HepG2 (cell line): Measurements from ENCODE around the gene GPR37L1. TPM values are rescaled to one million over a fixed set of nuclear protein-coding genes. Genes with fewer than 3 reads are reported as not detected.

Experiments
- ATF5 ChIP-seq: sonication (generic); formaldehyde crosslinking; IDR thresholded peaks from 2 replicates; pipeline ENCODE4 v1.4.0; 2020; ENCODE audit warnings: mild to moderate bottlenecking, low read depth, missing genetic modification reagents
- CSRNP2 ChIP-seq: sonication (generic); formaldehyde crosslinking; conservative IDR thresholded peaks from 2 replicates; pipeline ENCODE4 v1.8.0; 2022; ENCODE audit warnings: low read depth, missing genetic modification reagents
- EP300 ChIP-seq, 3 experiments: sonication (generic) in 1 of 3; formaldehyde crosslinking in 1 of 3; IDR thresholded peaks; 2 replicates each; pipeline versions ENCODE4 v1.5.1 to v1.6.1; 2011 to 2020; ENCODE audit warnings: low read depth in 2 of 3, low read length in 2 of 3, borderline replicate concordance in 1 of 3, improper control_type of control experiment in 1 of 3, mild to moderate bottlenecking in 1 of 3, missing genetic modification reagents in 1 of 3, moderate library complexity in 1 of 3
- FOXA3 ChIP-seq: IDR thresholded peaks from 2 replicates; pipeline ENCODE4 v1.6.1; 2016; ENCODE audit warnings: missing genetic modification reagents, missing compliant biosample characterization
- GFI1 ChIP-seq: sonication (generic); formaldehyde crosslinking; IDR thresholded peaks from 2 replicates; pipeline ENCODE4 v1.5.0; 2020; ENCODE audit warnings: missing genetic modification reagents, mild to moderate bottlenecking, borderline replicate concordance
- GTF2F1 ChIP-seq: fragments of 150-350 bp; IDR thresholded peaks from 2 replicates; pipeline ENCODE4 v1.6.1; 2014; ENCODE audit warnings: low read length
- HHEX ChIP-seq: IDR thresholded peaks from 2 replicates; pipeline ENCODE4 v1.6.1; 2016; ENCODE audit warnings: control low read depth
- KAT8 ChIP-seq: IDR thresholded peaks from 2 replicates; pipeline ENCODE4 v1.6.1; 2016; ENCODE audit warnings: missing genetic modification reagents, missing compliant biosample characterization
- MAX ChIP-seq: IDR thresholded peaks from 2 replicates; pipeline ENCODE4 v1.6.1; 2012; ENCODE audit warnings: inconsistent platforms
- MEIS2 ChIP-seq: sonication (generic); formaldehyde crosslinking; IDR thresholded peaks from 2 replicates; pipeline ENCODE4 v1.9.0; 2021; ENCODE audit warnings: mild to moderate bottlenecking, missing genetic modification reagents
- NRL ChIP-seq: sonication (generic); formaldehyde crosslinking; IDR thresholded peaks from 2 replicates; pipeline ENCODE4 v1.5.0; 2020; ENCODE audit warnings: missing genetic modification reagents, mild to moderate bottlenecking, moderate library complexity, borderline replicate concordance
- PHB2 ChIP-seq: fragments of 450-650 bp; IDR thresholded peaks from 2 replicates; pipeline ENCODE4 v1.6.1; 2018; ENCODE audit not compliant: partially characterized antibody
- PLRG1 ChIP-seq: fragments of 450-650 bp; conservative IDR thresholded peaks from 2 replicates; pipeline ENCODE4 v1.6.1; 2016
- PPARG ChIP-seq: conservative IDR thresholded peaks from 2 replicates; pipeline ENCODE4 v1.6.1; 2016; ENCODE audit warnings: missing biosample characterization, missing genetic modification reagents
- RARG ChIP-seq: sonication (generic); formaldehyde crosslinking; IDR thresholded peaks from 2 replicates; pipeline ENCODE4 v1.4.0; 2020; ENCODE audit warnings: low read depth, mild to moderate bottlenecking, missing genetic modification reagents
- SALL2 ChIP-seq: sonication (generic); formaldehyde crosslinking; IDR thresholded peaks from 2 replicates; pipeline ENCODE4 v1.8.1; 2023; ENCODE audit warnings: mild to moderate bottlenecking, missing genetic modification reagents, inconsistent platforms
- SOX6 ChIP-seq, 2 experiments: fragments of 450-650 bp in 1 of 2; sonication (generic) in 1 of 2; formaldehyde crosslinking in 1 of 2; IDR thresholded peaks; 2 replicates each; pipeline versions ENCODE4 v1.4.0 to v1.6.1; 2017 to 2020; ENCODE audit warnings: antibody characterized with exemption in 1 of 2, mild to moderate bottlenecking in 1 of 2, missing genetic modification reagents in 1 of 2
- TFE3 ChIP-seq: IDR thresholded peaks from 2 replicates; pipeline ENCODE4 v1.6.1; 2016
- THAP11 ChIP-seq: IDR thresholded peaks from 2 replicates; pipeline ENCODE4 v1.6.1; 2016; ENCODE audit warnings: missing biosample characterization, missing genetic modification reagents
- TRAFD1 ChIP-seq: sonication (generic); formaldehyde crosslinking; IDR thresholded peaks from 2 replicates; pipeline ENCODE4 v1.5.1; 2020; ENCODE audit warnings: missing genetic modification reagents, mild to moderate bottlenecking, borderline replicate concordance
- YEATS2 ChIP-seq: sonication (generic); formaldehyde crosslinking; IDR thresholded peaks from 2 replicates; pipeline ENCODE4 v1.4.0; 2020; ENCODE audit warnings: missing genetic modification reagents, borderline replicate concordance
- ZFP82 ChIP-seq: sonication (generic); formaldehyde crosslinking; IDR thresholded peaks from 2 replicates; pipeline ENCODE4 v1.5.1; 2020; ENCODE audit warnings: mild to moderate bottlenecking, missing genetic modification reagents, borderline replicate concordance
- ZNF296 ChIP-seq: sonication (generic); formaldehyde crosslinking; conservative IDR thresholded peaks from 2 replicates; pipeline ENCODE4 v1.5.0; 2020; ENCODE audit warnings: mild to moderate bottlenecking, missing genetic modification reagents
- ZNF431 ChIP-seq: sonication (generic); formaldehyde crosslinking; IDR thresholded peaks from 2 replicates; pipeline ENCODE4 v1.9.0; 2022; ENCODE audit warnings: missing genetic modification reagents, low read depth, mild to moderate bottlenecking, borderline replicate concordance
- ZNF572 ChIP-seq: sonication (generic); formaldehyde crosslinking; IDR thresholded peaks from 2 replicates; pipeline ENCODE4 v1.5.1; 2020; ENCODE audit warnings: mild to moderate bottlenecking, missing genetic modification reagents
- polyA plus RNA-seq, 8 experiments: library from polyadenylated mRNA; depleted of rRNA in 3 of 8; stranded (reverse) in 7 of 8; unstranded in 1 of 8; fragments of >200 nt; fragmentation: Illumina TruSeq in 4 of 8; extraction: Trizol in 4 of 8; gene quantifications; 2 replicates each; pipeline versions ENCODE4 v1.2.1 to v1.2.3, GENCODE V29; 2011 to 2016; ENCODE audit warnings: low read depth in 4 of 8, missing spikeins in 1 of 8, mixed read lengths in 1 of 8; ENCODE audit not compliant: insufficient read depth in 1 of 8
- total RNA-seq, 5 experiments: library from RNA; depleted of rRNA; stranded (reverse); fragments of >200 nt; fragmentation: Illumina TruSeq; extraction: Trizol; gene quantifications; 2 replicates each; pipeline ENCODE4 v1.2.3, GENCODE V29; 2016; ENCODE audit warnings: low read depth in 1 of 5

GPR37L1 gene
- total and polyA plus RNA-seq, 2 of the 13 experiments (the other 11 are each of a cell fraction or from before 2014, with no cell fraction given), result 0.13 TPM; not detected in 1

- TF ChIP-seq ZNF431 (CRISPR knock-in tag) (no peak), YEATS2 (peak; percentile 39; the same call in 1 of the 2 replicates), HHEX (CRISPR knock-in tag) (no peak), CSRNP2 (CRISPR knock-in tag) (no peak), ZNF296 (CRISPR knock-in tag) (no peak), MAX (peak; percentile 93), GFI1 (CRISPR knock-in tag) (peak; percentile 60; the same call in 1 of the 2 replicates), SOX6 (IDR thresholded peaks at IDR 0.05) (no peak), SOX6 (CRISPR knock-in tag; IDR thresholded peaks at IDR 0.05) (peak; percentile 70), RARG (no peak), TFE3 (CRISPR knock-in tag) (peak; percentile 48; the same call in 1 of the 2 replicates), PLRG1 (no peak), THAP11 (peak; percentile 58; the same call in 1 of the 2 replicates), GTF2F1 (no peak), ATF5 (CRISPR knock-in tag) (no peak), SALL2 (no peak), MEIS2 (no peak; the same call in 1 of the 2 replicates), EP300 (IDR thresholded peaks at IDR 0.05; ENCODE audit: low read depth in 2 of 2, low read length in 2 of 2) (peak; percentile 43 to 50; a peak in 3 of 4 replicates), EP300 (CRISPR knock-in tag; IDR thresholded peaks at IDR 0.05; ENCODE audit: borderline replicate concordance) (no peak; the same call in 1 of the 2 replicates), ZNF572 (CRISPR knock-in tag) (0 out of 2 replicates have a peak, but pooled peaks have one; percentile 7), TRAFD1 (CRISPR knock-in tag) (no peak), FOXA3 (CRISPR knock-in tag) (peak; percentile 72), ZFP82 (no peak; the same call in none of the 2 replicates), NRL (no peak), PHB2 (no peak), PPARG (CRISPR knock-in tag) (no peak), KAT8 (CRISPR knock-in tag) (no peak; the same call in 1 of the 2 replicates)
Measured at GRCh38 chr1:202085682-202086373, 36.9 kb upstream of the GPR37L1 start (continued).
